Psoas muscle (tissue), 8 donors: ENCODE data around the gene KLHL30. TPM values are rescaled to one million over a fixed set of nuclear protein-coding genes. Genes with fewer than 3 reads are reported as not detected.

Experiments used
- ATAC-seq, 4 donors: fragments of 200-7000 bp; cut with Tn5 transposase; one replicate each; pipeline ENCODE4 v1.9.1; 2020; ENCODE audit warnings: moderate library complexity in 3 of 4, mild to moderate bottlenecking in 2 of 4
- DNase-seq, 2 donors: peaks; one replicate each; pipeline ENCODE4 v3.0.0-alpha.2; 2020
- H3K27ac ChIP-seq: fragments of 200-600 bp; one replicate; pipeline ENCODE4 v1.8.0; 2022
- H3K27me3 ChIP-seq, 3 donors: fragments of 200-600 bp in 1 of 3; one replicate each; pipeline versions ENCODE4 v1.6.1 to v1.8.0; 2013 to 2022; ENCODE audit warnings: low read length in 2 of 3, mild to moderate bottlenecking in 2 of 3, moderate library complexity in 1 of 3; ENCODE audit not compliant: insufficient read depth in 3 of 3
- H3K36me3 ChIP-seq, 2 donors: fragments of 200-600 bp in 1 of 2; one replicate each; pipeline versions ENCODE4 v1.6.1 to v1.8.0; 2013 to 2022; ENCODE audit warnings: low read depth in 1 of 2, mild to moderate bottlenecking in 1 of 2, moderate library complexity in 1 of 2; ENCODE audit not compliant: insufficient read depth in 1 of 2
- H3K4me1 ChIP-seq: fragments of 200-600 bp; one replicate; pipeline ENCODE4 v1.8.0; 2022
- H3K4me3 ChIP-seq: fragments of 200-600 bp; one replicate; pipeline ENCODE4 v1.8.0; 2022; ENCODE audit warnings: mild to moderate bottlenecking
- H3K9me3 ChIP-seq: fragments of 200-600 bp; one replicate; pipeline ENCODE4 v1.8.0; 2022
- WGBS, 3 donors: extraction: QIAGEN DNeasy Blood & Tissue Kit; methylation state at CpG; one replicate each; pipeline versions ENCODE4 v1.1.6 to v1.1.7; 2013; 5-methylcytosine and 5-hydroxymethylcytosine counted together
- intact Hi-C, 2 donors: fragments of 100-400 bp; cut with DNase I; formaldehyde crosslinking; loops; one replicate each; pipeline versions ENCODE4 v1.11.0 to v1.14.2; 2022
- polyA plus RNA-seq, 3 donors: library from polyadenylated mRNA; stranded (reverse); fragments of 200-250 nt; gene quantifications; one replicate each; pipeline ENCODE4 v1.2.3, GENCODE V29; 2013
- total RNA-seq, 4 donors: library from RNA; stranded (reverse); fragmentation: NEBNext Ultra II Directional in 2 of 4; extraction: Animal tissue kit (Norgen Biotek cat#: 25700) in 2 of 4; gene quantifications; one replicate each; pipeline versions ENCODE4 v1.2.1 to v1.2.4, GENCODE V29; 2021 to 2023
- TF ChIP-seq, protein P1 (sequence below): fragments of 200-600 bp; IDR thresholded peaks from one replicate; pipeline ENCODE4 v1.8.0; 2022; ENCODE audit warnings: antibody characterized with exemption
- donor health status: healthy with polysubstance abuse.
- donor health status: DM: no; HTN: no; CAD: no; lungs with moderate emphysema.
- donor health status: Bipolar disorder and iron deficiency.
- donor health status: healthy.
- donor health status: DM: yes; HTN: yes; CAD: no.
- donor health status: DM: no; HTN: no; CAD: no.
- donor health status: DM: no; HTN: no; CAD: no.
- donor health status: DM: yes; HTN: yes; CAD: no.

The KLHL30 gene
- total and polyA plus RNA-seq, 7 donors: 67.7 to 175 (median 121) TPM

DNA sequence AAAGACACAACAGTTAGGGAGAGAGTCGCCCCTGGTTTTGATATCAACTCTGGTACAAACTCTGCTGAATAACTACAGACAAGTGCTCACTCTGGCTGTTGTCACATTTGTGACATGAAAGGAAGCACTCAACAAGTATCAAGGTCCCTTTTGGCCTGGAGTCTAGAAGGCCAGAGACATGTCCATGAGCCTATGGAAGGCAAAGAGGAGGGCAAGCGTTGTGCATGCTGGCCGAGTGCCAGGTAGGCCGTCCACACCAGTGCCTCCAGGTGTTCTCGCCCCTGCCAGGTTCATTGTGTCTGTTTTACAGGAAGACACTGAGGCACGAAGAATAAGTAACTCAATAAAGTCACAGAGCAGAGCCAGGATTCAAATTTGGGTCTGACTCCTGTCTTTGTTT lies 43.9 kb downstream of the KLHL30 start:
- H3K27ac ChIP-seq: no peak overlapping the region
- WGBS, 3 donors: 60 to 83% (median 62%) methylated on average over 6 of the region's 6 CpGs
- TF ChIP-seq, protein P1, sequence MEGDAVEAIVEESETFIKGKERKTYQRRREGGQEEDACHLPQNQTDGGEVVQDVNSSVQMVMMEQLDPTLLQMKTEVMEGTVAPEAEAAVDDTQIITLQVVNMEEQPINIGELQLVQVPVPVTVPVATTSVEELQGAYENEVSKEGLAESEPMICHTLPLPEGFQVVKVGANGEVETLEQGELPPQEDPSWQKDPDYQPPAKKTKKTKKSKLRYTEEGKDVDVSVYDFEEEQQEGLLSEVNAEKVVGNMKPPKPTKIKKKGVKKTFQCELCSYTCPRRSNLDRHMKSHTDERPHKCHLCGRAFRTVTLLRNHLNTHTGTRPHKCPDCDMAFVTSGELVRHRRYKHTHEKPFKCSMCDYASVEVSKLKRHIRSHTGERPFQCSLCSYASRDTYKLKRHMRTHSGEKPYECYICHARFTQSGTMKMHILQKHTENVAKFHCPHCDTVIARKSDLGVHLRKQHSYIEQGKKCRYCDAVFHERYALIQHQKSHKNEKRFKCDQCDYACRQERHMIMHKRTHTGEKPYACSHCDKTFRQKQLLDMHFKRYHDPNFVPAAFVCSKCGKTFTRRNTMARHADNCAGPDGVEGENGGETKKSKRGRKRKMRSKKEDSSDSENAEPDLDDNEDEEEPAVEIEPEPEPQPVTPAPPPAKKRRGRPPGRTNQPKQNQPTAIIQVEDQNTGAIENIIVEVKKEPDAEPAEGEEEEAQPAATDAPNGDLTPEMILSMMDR: no peak
- DNase-seq: no peak
- H3K27me3 ChIP-seq: no peaks in the 10 kb centered on the region
- H3K4me3 ChIP-seq: no peak overlapping the region
- intact Hi-C loops: no loop called here
- H3K4me1 ChIP-seq: no peaks in the 10 kb centered on the region
- H3K36me3 ChIP-seq: peaks cover 38 to 100% of the 10 kb centered on the region in 2 donors
- no peaks in the 10 kb centered on the region for H3K9me3 ChIP-seq
- peak in 1 of 4 donors; percentile 31 for ATAC-seq

DNA sequence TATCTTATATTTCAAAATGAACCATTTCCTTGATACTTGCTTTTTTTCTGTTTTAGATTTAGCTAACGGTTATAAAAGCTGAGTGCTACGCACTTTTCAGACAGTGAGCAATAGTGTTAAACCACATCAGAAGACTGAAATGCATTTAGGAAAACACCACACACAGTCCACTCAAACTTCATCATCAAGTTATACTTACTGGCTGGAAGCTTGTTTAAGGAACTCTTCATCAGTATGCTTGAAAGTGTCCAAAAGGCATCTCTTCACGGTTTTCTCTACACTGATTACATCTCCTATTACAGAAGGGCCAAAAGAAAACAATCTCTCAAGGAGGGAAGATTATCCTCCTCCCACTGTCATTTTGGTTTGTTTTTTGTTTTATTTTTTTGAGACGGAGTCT lies 45.4 kb downstream of the KLHL30 start:
- Histone ChIP-seq H3K9me3 (no peaks in the 10 kb centered on the region), H3K4me1 (no peaks in the 10 kb centered on the region), H3K4me3 (no peak overlapping the region), H3K27ac (no peak overlapping the region), H3K27me3 (no peaks in the 10 kb centered on the region), H3K36me3 (peaks cover 42 to 100% of the 10 kb centered on the region in 2 donors)
- DNase-seq (no peak), ATAC-seq (no peak)
- intact Hi-C loops: no loop called here
- WGBS, 3 donors: 82 to 88% (median 86%) methylated on average over 4 of the region's 4 CpGs
- TF ChIP-seq, protein P1: no peak

DNA sequence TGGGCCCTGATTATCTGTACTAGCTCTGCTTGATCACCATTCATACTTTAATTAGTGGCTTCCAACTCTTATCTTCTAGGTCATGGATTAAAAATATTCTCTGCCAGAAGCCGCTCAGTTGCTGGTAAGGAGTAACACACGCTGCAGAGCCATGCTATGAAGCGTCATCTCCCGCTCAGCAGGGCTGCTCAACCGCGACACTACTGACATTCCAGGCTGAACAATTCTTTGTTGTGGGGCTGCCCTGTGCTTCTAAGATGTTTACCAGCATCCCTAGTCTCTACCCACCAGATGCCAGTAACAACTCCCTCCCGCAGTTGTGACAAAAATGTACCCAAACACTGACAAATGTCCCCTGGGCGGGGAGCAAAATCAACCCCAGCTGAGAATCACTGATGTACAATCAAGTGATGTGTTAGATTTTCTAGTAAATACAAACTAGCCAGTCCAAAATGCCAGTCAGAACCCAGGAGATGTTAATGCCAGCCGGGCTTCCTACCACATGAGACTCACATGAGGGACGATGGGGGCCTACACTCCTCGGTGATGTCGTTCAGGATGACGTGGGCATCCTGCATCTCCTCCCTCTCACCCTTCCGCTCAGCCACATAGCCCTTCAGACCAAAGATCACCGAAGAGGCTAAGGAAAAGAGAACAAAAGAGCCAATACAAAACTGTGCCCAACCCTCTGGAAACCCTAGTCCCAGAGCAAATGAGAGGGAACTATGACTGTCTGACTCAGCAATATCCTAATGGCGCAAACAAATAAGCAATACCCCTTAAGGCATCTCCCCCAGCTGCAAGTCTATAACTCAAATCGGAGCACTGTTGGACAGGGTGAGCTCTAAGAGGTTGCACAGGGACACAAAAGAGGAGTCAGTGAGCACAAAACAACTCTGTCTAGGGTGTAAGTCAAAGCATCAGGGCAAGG lies 49.4 kb downstream of the KLHL30 start:
- no peaks in the 10 kb centered on the region for H3K9me3 ChIP-seq
- DNase-seq (no peak), ATAC-seq (no peak)
- no peak overlapping the region for H3K4me3 ChIP-seq
- H3K27ac ChIP-seq: no peak overlapping the region
- H3K36me3 ChIP-seq: peaks cover 26 to 99% of the 10 kb centered on the region in 2 donors
- TF ChIP-seq, protein P1: no peak
- WGBS, 3 donors: 92 to 95% (median 93%) methylated on average over 17 of the region's 17 CpGs
- no peaks in the 10 kb centered on the region for H3K27me3 ChIP-seq
- no peaks in the 10 kb centered on the region for H3K4me1 ChIP-seq
- intact Hi-C loops: no loop called here

DNA sequence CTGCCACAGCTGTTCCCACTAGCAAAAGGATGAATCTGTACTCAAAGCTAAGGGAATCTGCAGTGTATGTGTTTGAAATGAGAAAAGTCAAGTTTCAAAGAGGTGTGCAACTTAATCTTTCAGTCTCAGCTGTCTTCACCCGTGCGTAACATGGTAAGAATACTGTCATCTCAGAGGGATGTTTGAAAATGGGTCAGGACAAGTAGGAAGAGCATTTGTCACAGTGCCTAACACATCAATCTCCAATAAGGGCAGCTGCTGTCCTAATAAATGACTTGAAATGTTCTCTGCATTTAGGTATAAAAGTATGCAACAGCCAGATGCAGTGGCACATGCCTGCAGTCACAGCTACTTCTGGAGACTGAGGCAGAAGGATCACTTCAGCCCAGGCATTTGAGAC lies 52.0 kb downstream of the KLHL30 start:
- Histone ChIP-seq H3K4me1 (no peaks in the 10 kb centered on the region), H3K27ac (peak overlapping the region; percentile 53), H3K9me3 (no peaks in the 10 kb centered on the region), H3K27me3 (no peaks in the 10 kb centered on the region), H3K36me3 (peaks cover 16 to 91% of the 10 kb centered on the region in 2 donors), H3K4me3 (no peak overlapping the region)
- DNase-seq: no peak
- intact Hi-C loops: no loop called here
- TF ChIP-seq, protein P1: no peak
- ATAC-seq: peak in 3 of 4 donors; percentile 84 to 86 (median 84)
- WGBS, 3 donors: 48 to 87% (median 54%) methylated on average over 2 of the region's 2 CpGs

Other genes with a start within 250 kb of the KLHL30 start
- 10 to 100 TPM; 46.0 to 67.5 (median 52.5) TPM for gene UBE2F, start 171.7 kb upstream of the KLHL30 start, total RNA-seq
- gene UBE2F, start 171.7 kb upstream of the KLHL30 start, polyA plus RNA-seq: 100 to 1,000 TPM in 2 of 3 donors, 10 to 100 TPM in 1; 74.2 to 134 (median 101) TPM
- 10 to 100 TPM in 1 of 4 donors, 1 to 10 TPM in 3; 4.8 to 10.1 (median 7.4) TPM for gene SCLY, start 77.7 kb upstream of the KLHL30 start, total RNA-seq
- 1 to 10 TPM; 4.6 to 8.8 (median 6.5) TPM for gene SCLY, start 77.7 kb upstream of the KLHL30 start, polyA plus RNA-seq
- under 1 TPM in 3 of 4 donors, not detected in 1; 0.17 to 0.32 (median 0.22) TPM for gene ESPNL, start 38.3 kb upstream of the KLHL30 start, total RNA-seq
- gene ESPNL, start 38.3 kb upstream of the KLHL30 start, polyA plus RNA-seq: under 1 TPM; 0.04 to 0.14 (median 0.12) TPM
- gene ERFE, start 20.3 kb downstream of the KLHL30 start, total RNA-seq: 10 to 100 TPM in 1 of 4 donors, 1 to 10 TPM in 3; 1.8 to 18.2 (median 4.5) TPM
- 10 to 100 TPM in 1 of 3 donors, 1 to 10 TPM in 2; 1.4 to 15.4 (median 1.7) TPM for gene ERFE, start 20.3 kb downstream of the KLHL30 start, polyA plus RNA-seq
- 10 to 100 TPM; 31.8 to 43.8 (median 39.3) TPM for gene ILKAP, start 65.0 kb downstream of the KLHL30 start, total RNA-seq
- 10 to 100 TPM; 55.2 to 66.6 (median 58.4) TPM for gene ILKAP, start 65.0 kb downstream of the KLHL30 start, polyA plus RNA-seq
- 10 to 100 TPM in 2 of 4 donors, 1 to 10 TPM in 2; 4.1 to 13.1 (median 10.9) TPM for gene HES6, start 101.4 kb downstream of the KLHL30 start, total RNA-seq
- gene HES6, start 101.4 kb downstream of the KLHL30 start, polyA plus RNA-seq: 10 to 100 TPM; 35.7 to 54.5 (median 40.6) TPM
- gene PER2, start 149.9 kb downstream of the KLHL30 start, total RNA-seq: 10 to 100 TPM in 3 of 4 donors, 1 to 10 TPM in 1; 7.8 to 20.7 (median 13.1) TPM
- 1 to 10 TPM; 1.9 to 2.5 (median 2.4) TPM for gene PER2, start 149.9 kb downstream of the KLHL30 start, polyA plus RNA-seq
- gene TRAF3IP1, start 181.8 kb downstream of the KLHL30 start, total RNA-seq: 10 to 100 TPM; 14.9 to 24.7 (median 18.4) TPM
- 10 to 100 TPM in 1 of 3 donors, 1 to 10 TPM in 2; 2.9 to 30.9 (median 6.9) TPM for gene TRAF3IP1, start 181.8 kb downstream of the KLHL30 start, polyA plus RNA-seq